CD4-positive, alpha-beta T cell treated with Interleukin-21 for 1 hour (primary cell): ENCODE measurements around the gene HAPLN3.

Experiments
- DNase-seq: peaks from one replicate; pipeline ENCODE4 v3.0.0-alpha.2; 2020

HAPLN3 gene

DNA sequence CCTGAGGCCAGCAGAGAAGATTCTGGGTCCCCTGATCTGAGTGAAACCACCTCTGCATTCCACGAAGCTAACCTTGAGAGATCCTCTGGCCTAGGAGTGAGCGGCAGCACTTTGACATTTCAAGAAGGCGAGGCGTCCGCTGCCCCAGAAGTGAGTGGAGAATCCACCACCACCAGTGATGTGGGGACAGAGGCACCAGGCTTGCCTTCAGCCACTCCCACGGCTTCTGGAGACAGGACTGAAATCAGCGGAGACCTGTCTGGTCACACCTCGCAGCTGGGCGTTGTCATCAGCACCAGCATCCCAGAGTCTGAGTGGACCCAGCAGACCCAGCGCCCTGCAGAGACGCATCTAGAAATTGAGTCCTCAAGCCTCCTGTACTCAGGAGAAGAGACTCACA lies 36.4 kb downstream of the HAPLN3 start:
- no peak for DNase-seq

DNA sequence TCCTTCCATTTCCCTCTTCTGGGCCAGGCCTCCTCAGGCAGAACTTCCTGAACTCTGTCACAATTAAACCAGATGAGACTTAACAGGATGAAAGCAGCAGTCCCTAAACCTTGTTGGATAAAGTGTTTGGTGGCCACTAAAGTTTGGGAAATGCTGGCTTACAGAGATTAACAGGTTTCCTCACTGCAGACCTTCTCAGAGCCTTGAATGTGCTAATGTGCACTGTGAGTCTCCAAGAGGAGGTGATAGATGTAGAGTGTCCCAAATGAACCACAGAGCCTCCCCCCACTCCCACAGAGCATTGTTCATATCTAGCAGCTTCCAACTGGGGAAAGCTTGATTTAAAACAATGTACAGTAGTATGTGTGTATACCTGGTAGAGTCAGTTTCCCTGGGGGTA lies 42.9 kb downstream of the HAPLN3 start:
- DNase-seq: no peak

DNA sequence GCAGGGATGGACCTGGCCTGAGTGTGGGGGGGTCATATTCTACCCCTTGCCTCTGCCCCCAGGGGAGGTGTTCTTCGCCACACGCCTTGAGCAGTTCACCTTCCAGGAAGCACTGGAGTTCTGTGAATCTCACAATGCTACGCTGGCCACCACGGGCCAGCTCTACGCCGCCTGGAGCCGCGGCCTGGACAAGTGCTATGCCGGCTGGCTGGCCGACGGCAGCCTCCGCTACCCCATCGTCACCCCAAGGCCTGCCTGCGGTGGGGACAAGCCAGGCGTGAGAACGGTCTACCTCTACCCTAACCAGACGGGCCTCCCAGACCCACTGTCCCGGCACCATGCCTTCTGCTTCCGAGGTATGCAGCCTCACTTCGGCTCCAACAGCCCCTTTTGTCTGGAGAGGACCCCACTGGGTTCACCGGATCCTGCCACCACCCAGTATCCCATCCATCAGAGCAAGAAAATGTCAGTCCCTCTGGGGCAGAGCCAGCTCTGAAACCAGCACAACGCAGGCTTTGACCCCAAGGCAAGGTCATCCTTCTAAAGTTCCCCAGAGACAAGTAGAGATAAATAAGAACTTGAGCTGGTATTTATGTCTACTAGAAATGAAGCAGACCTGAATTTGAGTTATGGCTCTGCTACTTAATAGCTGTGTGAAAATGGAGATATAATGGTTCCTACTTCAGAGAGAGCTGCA lies 45.8 kb downstream of the HAPLN3 start:
- no peak for DNase-seq

DNA sequence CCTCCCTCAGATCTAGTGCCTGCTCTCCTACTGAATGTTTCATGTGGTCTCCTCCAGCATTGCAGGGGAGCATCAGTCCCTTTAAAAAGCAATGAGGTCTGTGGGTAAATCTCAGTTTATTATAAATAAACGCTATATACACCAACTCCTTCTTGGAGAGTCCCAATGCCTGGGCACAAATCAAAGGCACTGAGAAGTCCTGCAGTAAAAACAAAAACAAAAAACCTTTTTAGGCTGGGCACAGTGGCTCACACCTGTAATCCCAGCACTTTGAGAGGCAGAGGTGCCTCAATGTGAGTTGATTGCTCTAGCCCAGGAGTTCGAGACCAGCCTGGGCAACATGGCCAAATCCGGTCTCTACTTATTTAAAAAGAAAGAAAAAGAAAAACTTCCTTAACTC lies 47.1 kb downstream of the HAPLN3 start:
- no peak for DNase-seq

DNA sequence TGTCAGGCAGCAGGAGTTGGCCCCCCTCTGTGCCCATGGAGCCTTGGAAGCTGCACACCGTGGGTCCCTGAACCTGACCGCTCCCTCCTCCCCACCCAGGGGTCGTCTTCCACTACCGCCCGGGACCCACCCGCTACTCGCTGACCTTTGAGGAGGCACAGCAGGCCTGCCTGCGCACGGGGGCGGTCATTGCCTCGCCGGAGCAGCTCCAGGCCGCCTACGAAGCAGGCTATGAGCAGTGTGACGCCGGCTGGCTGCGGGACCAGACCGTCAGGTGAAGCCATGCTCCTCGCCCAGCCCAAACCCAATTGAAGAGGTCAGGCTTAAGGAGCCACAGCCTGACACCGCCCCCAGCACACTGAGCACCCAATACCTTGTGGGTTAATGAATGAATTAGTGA lies 48.2 kb downstream of the HAPLN3 start:
- DNase-seq: no peak

DNA sequence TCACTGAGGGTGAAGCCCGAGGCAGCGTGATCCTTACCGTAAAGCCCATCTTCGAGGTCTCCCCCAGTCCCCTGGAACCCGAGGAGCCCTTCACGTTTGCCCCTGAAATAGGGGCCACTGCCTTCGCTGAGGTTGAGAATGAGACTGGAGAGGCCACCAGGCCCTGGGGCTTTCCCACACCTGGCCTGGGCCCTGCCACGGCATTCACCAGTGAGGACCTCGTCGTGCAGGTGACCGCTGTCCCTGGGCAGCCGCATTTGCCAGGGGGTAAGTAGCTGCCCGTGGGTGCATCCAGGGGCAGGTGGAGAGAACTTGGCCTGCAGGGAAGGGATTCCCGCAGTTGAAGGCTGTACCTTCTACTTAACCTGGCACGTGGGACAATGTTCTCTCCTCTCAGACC lies 49.7 kb downstream of the HAPLN3 start:
- no peak for DNase-seq

DNA sequence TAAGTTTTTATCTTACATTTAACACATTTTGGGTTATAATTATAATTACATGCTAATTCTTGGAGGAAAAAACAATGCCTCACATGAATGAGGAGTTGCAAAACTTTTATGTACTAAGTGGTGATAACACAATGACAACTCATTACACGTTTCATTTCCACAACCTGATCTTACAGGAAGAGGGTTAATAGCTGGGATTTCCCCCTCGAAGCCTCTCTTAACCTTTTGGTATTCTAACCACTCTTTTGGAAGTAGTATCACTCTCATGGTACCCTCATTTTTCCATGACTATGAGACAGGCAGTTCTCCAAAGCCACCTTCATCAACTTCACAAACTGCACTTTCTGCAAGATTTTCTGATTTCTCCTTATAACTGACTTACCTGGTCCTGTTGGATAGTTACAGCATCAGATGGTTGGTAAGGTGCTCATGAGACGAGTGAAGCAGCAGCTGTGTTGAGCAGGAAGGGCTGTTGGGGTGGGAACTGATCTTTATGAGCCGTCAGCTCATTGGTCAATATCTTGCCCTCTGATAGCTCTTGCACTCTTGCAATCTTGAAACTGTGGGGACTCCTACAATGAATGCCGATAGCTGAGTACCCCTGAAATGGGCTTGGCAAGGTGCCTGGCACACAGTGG lies 50.5 kb downstream of the HAPLN3 start:
- no peak for DNase-seq

DNA sequence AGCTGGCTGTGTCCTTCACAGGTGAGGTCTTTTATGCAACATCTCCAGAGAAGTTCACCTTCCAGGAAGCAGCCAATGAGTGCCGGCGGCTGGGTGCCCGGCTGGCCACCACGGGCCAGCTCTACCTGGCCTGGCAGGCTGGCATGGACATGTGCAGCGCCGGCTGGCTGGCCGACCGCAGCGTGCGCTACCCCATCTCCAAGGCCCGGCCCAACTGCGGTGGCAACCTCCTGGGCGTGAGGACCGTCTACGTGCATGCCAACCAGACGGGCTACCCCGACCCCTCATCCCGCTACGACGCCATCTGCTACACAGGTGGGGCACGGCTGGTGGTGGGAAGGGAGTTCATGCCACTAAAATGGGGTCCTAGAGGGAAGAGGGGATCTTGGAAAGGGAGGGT lies 52.0 kb downstream of the HAPLN3 start:
- no peak for DNase-seq

DNA sequence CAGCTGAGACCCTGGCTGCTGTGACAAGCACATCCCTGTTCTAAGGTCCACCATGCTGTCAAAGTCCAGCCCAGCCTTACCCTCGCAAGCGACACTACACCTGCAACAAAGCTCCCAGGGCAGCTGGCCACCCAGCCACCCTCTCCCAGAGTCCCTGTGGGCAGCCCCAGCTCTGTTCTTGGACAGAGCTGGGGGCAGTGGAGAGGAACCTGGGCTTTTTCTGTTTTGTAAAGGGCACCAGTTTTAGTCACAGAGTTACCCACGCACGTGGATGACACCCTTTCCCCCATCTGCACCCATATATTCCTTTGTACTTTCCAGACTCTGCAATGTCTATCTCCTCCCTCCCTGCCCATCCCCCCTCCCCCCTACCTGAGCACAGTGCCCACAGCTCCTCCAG lies 53.2 kb downstream of the HAPLN3 start:
- DNase-seq: no peak

DNA sequence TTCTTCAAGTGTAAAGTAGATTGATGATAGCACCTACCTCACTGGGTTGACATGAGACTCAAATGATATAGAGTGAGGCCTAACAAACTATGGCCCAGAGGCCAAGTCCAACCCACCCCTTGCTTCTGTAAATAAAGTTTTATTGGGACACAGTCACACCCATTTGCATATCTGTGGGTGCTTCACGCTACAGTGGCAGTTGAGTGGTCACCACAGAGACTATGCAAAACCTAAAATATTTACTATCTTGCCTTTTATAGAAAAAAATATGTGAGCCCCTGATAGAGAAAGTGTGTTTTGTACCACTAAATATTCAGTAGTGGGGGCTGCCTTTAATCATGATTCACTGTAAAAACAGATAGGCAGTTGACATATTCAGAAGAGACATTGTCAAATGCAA lies 54.1 kb downstream of the HAPLN3 start:
- DNase-seq: no peak

DNA sequence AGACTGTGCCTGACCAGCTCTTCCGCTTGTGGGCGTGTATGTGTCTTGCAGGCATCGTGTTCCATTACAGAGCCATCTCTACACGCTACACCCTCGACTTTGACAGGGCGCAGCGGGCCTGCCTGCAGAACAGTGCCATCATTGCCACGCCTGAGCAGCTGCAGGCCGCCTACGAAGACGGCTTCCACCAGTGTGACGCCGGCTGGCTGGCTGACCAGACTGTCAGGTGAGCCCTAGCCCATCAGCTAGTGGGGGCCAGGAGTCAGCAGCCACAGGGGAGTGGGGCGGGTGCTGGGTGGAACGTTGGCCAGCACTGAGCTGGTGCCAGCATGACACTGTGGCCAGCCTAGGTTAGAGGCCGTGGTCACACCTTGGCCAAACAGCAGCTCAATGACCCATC lies 55.4 kb downstream of the HAPLN3 start:
- DNase-seq: no peak

DNA sequence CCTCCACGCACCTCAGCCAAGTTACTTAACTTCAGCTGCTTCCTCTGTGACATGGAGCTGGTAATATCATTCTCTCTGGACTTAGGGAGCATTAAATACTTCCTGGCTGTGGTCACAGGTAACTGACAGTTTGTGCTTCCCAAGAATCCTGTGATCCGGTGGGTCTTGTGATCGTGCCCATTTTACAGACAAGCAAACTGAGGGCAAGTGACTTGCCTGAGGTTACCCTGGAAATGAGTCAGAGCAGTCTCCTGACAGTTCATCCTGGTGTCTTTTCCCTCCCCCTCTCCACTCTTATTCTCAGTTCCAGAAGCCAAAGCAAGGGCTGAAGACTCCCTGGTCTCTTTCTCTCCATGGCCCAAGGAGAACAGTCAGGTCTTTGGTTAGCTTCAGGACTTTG lies 56.2 kb downstream of the HAPLN3 start:
- DNase-seq: no peak

DNA sequence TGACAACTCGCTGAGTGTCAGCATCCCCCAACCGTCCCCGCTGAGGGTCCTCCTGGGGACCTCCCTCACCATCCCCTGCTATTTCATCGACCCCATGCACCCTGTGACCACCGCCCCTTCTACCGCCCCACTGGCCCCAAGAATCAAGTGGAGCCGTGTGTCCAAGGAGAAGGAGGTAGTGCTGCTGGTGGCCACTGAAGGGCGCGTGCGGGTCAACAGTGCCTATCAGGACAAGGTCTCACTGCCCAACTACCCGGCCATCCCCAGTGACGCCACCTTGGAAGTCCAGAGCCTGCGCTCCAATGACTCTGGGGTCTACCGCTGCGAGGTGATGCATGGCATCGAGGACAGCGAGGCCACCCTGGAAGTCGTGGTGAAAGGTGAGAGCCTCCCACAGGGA lies 56.7 kb downstream of the HAPLN3 start:
- DNase-seq: no peak

DNA sequence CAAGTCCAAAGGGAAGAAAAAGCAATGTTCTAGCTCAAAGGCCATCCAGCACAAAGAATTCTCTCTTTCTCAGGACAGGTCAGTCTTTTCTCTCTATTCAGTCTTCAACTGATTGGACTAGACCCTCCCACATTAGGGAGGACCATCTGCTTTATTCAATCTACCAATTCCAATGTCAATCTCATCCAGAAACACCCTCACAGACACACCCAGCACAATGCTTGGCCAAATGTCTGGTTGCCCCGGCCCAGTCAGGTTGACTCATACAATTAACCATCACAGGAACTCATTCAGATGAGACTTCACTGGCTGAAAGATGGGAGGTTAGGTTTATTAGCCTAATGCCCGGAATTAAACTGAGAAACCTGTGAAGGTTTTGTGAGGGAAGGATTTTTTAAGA lies 59.7 kb downstream of the HAPLN3 start:
- DNase-seq: no peak

DNA sequence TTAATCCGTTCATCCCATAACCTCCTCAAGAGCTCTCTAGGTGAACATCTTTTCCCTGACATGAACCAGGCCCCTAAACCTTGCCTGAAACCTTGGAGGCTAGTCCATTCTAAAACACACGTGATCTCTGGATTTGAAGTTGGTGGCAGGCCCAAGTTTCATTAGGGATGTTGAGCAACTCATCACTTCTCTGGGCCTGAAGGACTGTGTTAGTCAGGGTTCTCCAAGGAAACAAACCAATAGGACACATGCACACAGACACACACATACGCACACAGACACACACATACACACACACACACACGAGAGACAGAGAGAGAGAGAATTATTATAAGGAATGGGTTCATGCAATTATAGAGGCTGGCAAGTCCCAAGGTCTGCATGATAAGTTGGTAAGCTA lies 60.2 kb downstream of the HAPLN3 start:
- DNase-seq: no peak

DNA sequence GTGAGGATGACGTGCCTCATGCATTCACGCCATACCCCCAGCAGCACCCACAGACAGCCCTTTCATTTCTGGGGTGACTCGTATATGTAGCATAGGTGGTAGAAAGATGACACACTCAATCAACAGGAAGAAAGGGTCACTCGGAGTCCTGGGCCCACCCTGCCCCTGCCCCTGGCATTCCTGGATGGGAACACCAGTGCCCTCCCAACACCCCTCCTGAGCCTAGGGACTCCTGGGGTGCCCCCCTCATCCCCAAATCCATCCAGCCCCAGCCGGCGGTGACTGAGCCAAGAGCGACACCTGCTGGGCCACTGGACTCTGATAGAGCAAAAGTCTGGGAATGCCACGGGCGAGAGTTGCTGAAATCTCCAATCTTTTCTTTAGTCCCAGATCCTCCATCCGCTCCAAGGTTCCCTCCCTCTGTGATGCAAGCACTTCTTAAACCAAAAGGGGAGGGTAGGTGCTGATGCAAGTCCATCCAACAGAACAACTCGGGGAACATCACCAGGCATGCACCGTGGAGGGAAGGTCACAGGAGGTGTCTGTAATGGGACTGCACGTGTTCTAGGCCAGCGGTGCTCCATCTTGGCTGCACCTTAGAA lies 61.0 kb downstream of the HAPLN3 start:
- peak; percentile 16 for DNase-seq

DNA sequence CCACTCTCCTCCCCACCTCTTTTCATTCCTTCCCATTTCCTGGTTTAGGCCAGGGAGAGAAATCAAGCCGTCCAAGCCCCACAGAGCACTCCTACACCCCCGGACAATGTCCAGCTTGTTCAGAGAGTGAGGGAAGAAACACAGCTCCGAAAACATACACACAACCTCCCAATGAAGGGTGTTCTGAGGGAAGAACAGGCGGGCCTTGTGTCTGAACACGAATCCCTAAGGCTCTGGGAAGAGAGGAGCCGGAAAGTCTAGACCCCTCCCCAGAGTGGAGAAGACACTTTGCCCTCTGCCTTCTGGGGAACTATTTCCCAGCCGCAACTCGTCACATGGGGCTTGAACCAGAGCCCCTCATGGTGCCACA lies 61.6 kb downstream of the HAPLN3 start:
- DNase-seq: no peak

DNA sequence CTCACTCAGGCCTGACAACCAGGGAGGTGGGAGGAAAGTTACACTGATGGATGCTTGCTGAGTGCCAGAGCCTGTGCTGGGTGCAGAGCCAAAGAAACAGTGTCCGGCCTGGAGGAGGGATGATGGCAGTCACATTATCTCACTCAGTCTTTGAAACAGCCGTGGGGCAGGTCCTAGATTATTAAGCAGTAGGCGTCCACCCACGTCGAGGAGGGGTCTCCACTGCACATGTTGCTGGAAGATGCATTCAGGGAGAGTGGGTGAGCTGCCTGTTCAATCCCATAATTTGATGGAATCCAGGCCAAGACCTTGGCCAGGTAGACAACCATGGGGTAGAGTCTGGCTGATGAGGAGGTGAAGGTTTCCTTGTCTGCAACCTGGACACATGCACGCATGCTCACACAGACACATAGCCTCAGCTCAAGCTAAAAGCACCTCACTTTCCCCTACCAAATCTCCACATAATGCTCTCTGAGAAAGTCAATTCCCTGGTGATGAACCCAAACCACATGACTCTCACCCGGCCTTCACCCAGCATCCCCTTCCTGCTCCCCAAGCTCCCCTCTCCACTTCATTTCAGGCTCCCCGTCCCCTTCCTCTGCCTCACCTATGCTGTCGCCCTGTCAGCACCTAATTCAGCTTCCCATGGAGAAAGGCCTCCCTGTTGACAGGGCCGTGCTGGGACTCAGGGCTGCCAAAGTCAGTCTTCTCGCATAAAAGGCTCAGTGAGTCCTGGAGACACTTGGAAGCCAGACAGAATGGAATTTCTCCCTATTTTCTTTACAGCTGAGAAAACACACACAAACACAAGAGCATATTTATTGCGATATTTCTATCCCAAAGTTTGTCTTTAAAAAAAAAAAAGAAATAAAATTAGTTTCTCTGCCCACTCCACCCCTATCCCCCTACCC lies 62.3 kb downstream of the HAPLN3 start:
- DNase-seq: no peak

DNA sequence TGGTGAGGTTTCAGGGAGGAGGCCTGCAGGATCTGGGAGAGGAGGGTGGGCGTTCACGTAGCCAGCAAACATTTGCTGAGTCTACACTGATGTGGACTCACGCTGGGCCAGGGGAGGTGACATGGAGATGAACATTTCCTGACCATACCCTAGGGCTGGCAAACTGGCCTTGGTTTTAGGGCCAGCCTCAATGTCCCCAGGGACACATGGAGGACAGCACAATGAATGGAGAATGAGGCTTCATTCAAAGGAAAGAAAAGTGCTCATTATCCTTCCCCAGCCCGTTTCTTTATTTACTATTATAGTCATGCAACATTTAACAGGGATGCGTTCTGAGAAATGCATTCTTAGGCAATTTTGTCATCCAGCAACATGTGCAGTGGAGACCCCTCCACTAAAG lies 65.3 kb downstream of the HAPLN3 start:
- no peak for DNase-seq

DNA sequence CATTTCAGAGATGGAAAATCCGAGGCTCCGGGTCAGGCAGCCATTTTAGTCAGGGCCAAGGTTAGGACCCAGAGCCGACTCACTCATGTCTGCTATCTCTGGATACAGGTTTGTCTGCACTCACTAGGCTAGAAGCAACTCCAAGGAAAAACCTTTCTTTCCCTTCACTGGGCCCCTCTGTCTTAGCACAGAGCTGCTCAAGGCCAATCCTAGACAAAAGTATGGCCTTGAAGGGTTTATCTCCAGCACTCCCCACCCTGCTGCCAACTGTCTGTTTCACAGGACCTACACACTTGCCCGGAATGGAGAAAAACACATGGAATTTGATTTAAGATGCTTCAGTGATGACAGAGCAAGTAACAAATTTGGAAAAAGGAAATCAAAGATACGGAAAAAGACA lies 66.6 kb downstream of the HAPLN3 start:
- no peak for DNase-seq
